A673 (cell line): Measurements from ENCODE around the gene NOD1.

Experiments
- EZH2 ChIP-seq: fragments of 200-600 bp; sonication (generic); IDR thresholded peaks from 2 replicates; pipeline ENCODE4 v1.6.1; 2017; ENCODE audit warnings: borderline replicate concordance, low read depth, mild to moderate bottlenecking, mixed read lengths, antibody characterized with exemption, low read length; ENCODE audit not compliant: poor library complexity, severe bottlenecking
- TF ChIP-seq, protein P1 (sequence below): fragments of 300-800, 200-600 bp; sonication (generic); conservative IDR thresholded peaks from 2 replicates; pipeline ENCODE4 v1.5.1; 2017; ENCODE audit warnings: low read depth, mild to moderate bottlenecking, antibody characterized with exemption, low read length, moderate library complexity, mixed read lengths

DNA sequence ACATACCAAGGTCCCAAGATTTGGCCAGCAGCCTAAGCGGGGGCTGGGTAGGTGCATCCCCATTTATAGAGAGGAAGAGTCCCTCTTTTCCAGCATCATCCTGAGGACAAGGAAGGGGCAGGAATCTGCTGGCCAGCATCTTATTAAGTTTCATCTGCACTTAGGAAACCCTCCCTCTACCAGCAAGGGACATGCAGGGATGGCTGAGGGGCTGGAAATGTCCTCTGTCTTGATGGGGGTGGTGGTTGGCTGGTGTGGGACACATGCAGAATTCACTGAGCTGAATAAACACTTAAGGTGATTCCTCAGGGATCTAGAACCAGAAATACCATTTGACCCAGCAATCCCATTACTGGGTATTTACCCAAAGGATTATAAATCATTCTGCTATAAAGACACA lies 42.1 kb downstream of the NOD1 start:
- TF ChIP-seq, protein P1, sequence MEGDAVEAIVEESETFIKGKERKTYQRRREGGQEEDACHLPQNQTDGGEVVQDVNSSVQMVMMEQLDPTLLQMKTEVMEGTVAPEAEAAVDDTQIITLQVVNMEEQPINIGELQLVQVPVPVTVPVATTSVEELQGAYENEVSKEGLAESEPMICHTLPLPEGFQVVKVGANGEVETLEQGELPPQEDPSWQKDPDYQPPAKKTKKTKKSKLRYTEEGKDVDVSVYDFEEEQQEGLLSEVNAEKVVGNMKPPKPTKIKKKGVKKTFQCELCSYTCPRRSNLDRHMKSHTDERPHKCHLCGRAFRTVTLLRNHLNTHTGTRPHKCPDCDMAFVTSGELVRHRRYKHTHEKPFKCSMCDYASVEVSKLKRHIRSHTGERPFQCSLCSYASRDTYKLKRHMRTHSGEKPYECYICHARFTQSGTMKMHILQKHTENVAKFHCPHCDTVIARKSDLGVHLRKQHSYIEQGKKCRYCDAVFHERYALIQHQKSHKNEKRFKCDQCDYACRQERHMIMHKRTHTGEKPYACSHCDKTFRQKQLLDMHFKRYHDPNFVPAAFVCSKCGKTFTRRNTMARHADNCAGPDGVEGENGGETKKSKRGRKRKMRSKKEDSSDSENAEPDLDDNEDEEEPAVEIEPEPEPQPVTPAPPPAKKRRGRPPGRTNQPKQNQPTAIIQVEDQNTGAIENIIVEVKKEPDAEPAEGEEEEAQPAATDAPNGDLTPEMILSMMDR = no peak
- TF ChIP-seq EZH2 = no peak
